ENCODE data around the gene TBCK. TPM values are rescaled to one million over a fixed set of nuclear protein-coding genes. Genes with fewer than 3 reads are reported as not detected.

The TBCK gene
- total and polyA plus RNA-seq, 2 experiments from 2014 or later, result 13.9 to 28.9 TPM

- no peak for TF ChIP-seq ETS1 (IDR thresholded peaks at IDR 0.05)
- no peak for TF ChIP-seq CTCF (conservative IDR thresholded peaks at IDR 0.05; ENCODE audit: low read depth in 2 of 2)
- TF ChIP-seq JUNB (IDR thresholded peaks at IDR 0.05; ENCODE audit: unreplicated experiment), result no peak
- TF ChIP-seq EZH2 (IDR thresholded peaks at IDR 0.05; ENCODE audit: low read depth, unreplicated experiment), result no peak
- no peak for TF ChIP-seq STAT1 (IDR thresholded peaks at IDR 0.05; ENCODE audit: unreplicated experiment)
Observed at GRCh38 chr4:106036848-106037247, 279.2 kb downstream of the TBCK start (continued).

GRCh38 chr4:106036334-106036733, 279.7 kb downstream of the TBCK start:
- no peaks in the 10 kb centered on the region for H3K27me3 Mint-ChIP-seq (ENCODE audit: insufficient read depth, low read depth, poor library complexity)
- H3K27me3 ChIP-seq (ENCODE audit: insufficient read depth), result no peaks in the 10 kb centered on the region
- no peak for DNase-seq (ENCODE audit: low spot score)
- H4K20me1 ChIP-seq (replicated peaks; ENCODE audit: insufficient read depth), result no peaks in the 10 kb centered on the region
- H3K36me3 Mint-ChIP-seq (ENCODE audit: low read depth), result no peaks in the 10 kb centered on the region; the same call in 2 of the 3 replicates
- H3F3A ChIP-seq (replicated peaks; ENCODE audit: low read depth), result no peaks in the 10 kb centered on the region
- H3K4me3 ChIP-seq, result no peak overlapping the region
- no peak overlapping the region for H3K4me3 Mint-ChIP-seq
- H3K27ac Mint-ChIP-seq, result no peak overlapping the region
- no peak overlapping the region for H2AFZ ChIP-seq
- peaks cover 6% of the 10 kb centered on the region; the same call in 1 of the 2 replicates for H3K9me2 ChIP-seq (ENCODE audit: insufficient read depth)
- H3K4me2 ChIP-seq, result no peak overlapping the region
- no peaks in the 10 kb centered on the region for H3K4me1 ChIP-seq (ENCODE audit: insufficient read depth)
- ATAC-seq, result no peak
- no peak overlapping the region for H3K27ac ChIP-seq (ENCODE audit: low read depth)
- no peaks in the 10 kb centered on the region for H3K79me2 ChIP-seq (replicated peaks; ENCODE audit: insufficient read depth)
- H3K9me3 Mint-ChIP-seq, result no peaks in the 10 kb centered on the region
- H3K4me1 Mint-ChIP-seq, result peaks cover 22% of the 10 kb centered on the region
- H3K36me3 ChIP-seq (ENCODE audit: insufficient read depth), result no peaks in the 10 kb centered on the region
- TF ChIP-seq ZNF462 (CRISPR knock-in tag; IDR thresholded peaks at IDR 0.05), result no peak
- no peak for TF ChIP-seq JUNB (IDR thresholded peaks at IDR 0.05; ENCODE audit: unreplicated experiment)
- TF ChIP-seq ZNF114 (CRISPR knock-in tag; IDR thresholded peaks at IDR 0.05), result no peak
- no peak for TF ChIP-seq CREB1 (CRISPR knock-in tag; IDR thresholded peaks at IDR 0.05; ENCODE audit: low read depth)
- no peak for TF ChIP-seq CTCF (conservative IDR thresholded peaks at IDR 0.05; ENCODE audit: low read depth in 2 of 2)
- no peak for TF ChIP-seq REST (IDR thresholded peaks at IDR 0.05; ENCODE audit: unreplicated experiment)
- no peak for TF ChIP-seq ZNF331 (CRISPR knock-in tag; IDR thresholded peaks at IDR 0.05; ENCODE audit: low read depth)

Measured in GM23338 (cell line).